Measurements from ENCODE around the gene IL17RD.
"Not testable (repeated sequence)": the region's sequence is repeated elsewhere in the genome, so short reads cannot be mapped to it uniquely, and the experiment has no call there.

Gene IL17RD

GRCh38 chr3:57089043-57089442 is 76.1 kb downstream of the IL17RD start:
- no peak for DNase-seq

GRCh38 chr3:57088503-57088902 is 76.7 kb downstream of the IL17RD start:
- DNase-seq: no peak

- DNase-seq: no peak
These were observed 77.6 kb downstream of the IL17RD start for GRCh38 chr3:57087361-57088092.

- no peak for DNase-seq
These were observed 79.0 kb downstream of the IL17RD start for GRCh38 chr3:57086201-57086600.

GRCh38 chr3:57085211-57085610 is 79.9 kb downstream of the IL17RD start:
- no peak for DNase-seq

- DNase-seq: not testable (repeated sequence)
These were observed 81.7 kb downstream of the IL17RD start for GRCh38 chr3:57083266-57083995.

GRCh38 chr3:57082481-57082880 is 82.7 kb downstream of the IL17RD start:
- DNase-seq: no peak

- no peak for DNase-seq
These were observed 84.0 kb downstream of the IL17RD start for GRCh38 chr3:57081173-57081572.

GRCh38 chr3:57080171-57080570 is 85.0 kb downstream of the IL17RD start:
- no peak for DNase-seq

GRCh38 chr3:57079474-57079831 is 85.7 kb downstream of the IL17RD start:
- no peak for DNase-seq

- no peak for DNase-seq
These were observed 86.3 kb downstream of the IL17RD start for GRCh38 chr3:57078635-57079473.

GRCh38 chr3:57078344-57078634 is 86.9 kb downstream of the IL17RD start:
- peak; percentile 13 for DNase-seq

GRCh38 chr3:57077630-57078343 is 87.4 kb downstream of the IL17RD start:
- DNase-seq: no peak

GRCh38 chr3:57076422-57076951 is 88.7 kb downstream of the IL17RD start:
- no peak for DNase-seq

- no peak for DNase-seq
These were observed 91.0 kb downstream of the IL17RD start for GRCh38 chr3:57074135-57074534.

GRCh38 chr3:57073628-57074027 is 91.5 kb downstream of the IL17RD start:
- no peak for DNase-seq

GRCh38 chr3:57069503-57069902 is 95.7 kb downstream of the IL17RD start:
- DNase-seq: no peak

GRCh38 chr3:57068437-57069089 is 96.6 kb downstream of the IL17RD start:
- DNase-seq: peak; percentile 55

GRCh38 chr3:57066471-57066870 is 98.7 kb downstream of the IL17RD start:
- no peak for DNase-seq

GRCh38 chr3:57065588-57065987 is 99.6 kb downstream of the IL17RD start:
- DNase-seq: no peak

GRCh38 chr3:57064572-57064971 is 100.6 kb downstream of the IL17RD start:
- DNase-seq: no peak

GRCh38 chr3:57064001-57064400 is 101.2 kb downstream of the IL17RD start:
- DNase-seq: no peak

All from hematopoietic multipotent progenitor cell treated with erythropoietin and hydrocortisone succinate and interleukin-3 and kit ligand, for 8 days (in vitro differentiated cells).